ENCODE results near the gene GATA1.

The GATA1 gene

GRCh38 chrX:48745222-48745621, 41.2 kb upstream of the GATA1 start:
- no peaks in the 10 kb centered on the region for H3K36me3 ChIP-seq (ENCODE audit: control insufficient read depth, insufficient read depth, low read length)
- H3K4me3 ChIP-seq (ENCODE audit: low read depth, low read length) = no peak overlapping the region
- no peaks in the 10 kb centered on the region for H3K9me3 ChIP-seq (ENCODE audit: control insufficient read depth, low read length)
- H3K9ac ChIP-seq = no peak overlapping the region
- no peak overlapping the region for H3K4me2 ChIP-seq (ENCODE audit: low read length)
- TF ChIP-seq, protein P1, sequence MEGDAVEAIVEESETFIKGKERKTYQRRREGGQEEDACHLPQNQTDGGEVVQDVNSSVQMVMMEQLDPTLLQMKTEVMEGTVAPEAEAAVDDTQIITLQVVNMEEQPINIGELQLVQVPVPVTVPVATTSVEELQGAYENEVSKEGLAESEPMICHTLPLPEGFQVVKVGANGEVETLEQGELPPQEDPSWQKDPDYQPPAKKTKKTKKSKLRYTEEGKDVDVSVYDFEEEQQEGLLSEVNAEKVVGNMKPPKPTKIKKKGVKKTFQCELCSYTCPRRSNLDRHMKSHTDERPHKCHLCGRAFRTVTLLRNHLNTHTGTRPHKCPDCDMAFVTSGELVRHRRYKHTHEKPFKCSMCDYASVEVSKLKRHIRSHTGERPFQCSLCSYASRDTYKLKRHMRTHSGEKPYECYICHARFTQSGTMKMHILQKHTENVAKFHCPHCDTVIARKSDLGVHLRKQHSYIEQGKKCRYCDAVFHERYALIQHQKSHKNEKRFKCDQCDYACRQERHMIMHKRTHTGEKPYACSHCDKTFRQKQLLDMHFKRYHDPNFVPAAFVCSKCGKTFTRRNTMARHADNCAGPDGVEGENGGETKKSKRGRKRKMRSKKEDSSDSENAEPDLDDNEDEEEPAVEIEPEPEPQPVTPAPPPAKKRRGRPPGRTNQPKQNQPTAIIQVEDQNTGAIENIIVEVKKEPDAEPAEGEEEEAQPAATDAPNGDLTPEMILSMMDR (IDR thresholded peaks at IDR 0.05) = no peak
- H3K27ac ChIP-seq = no peak overlapping the region
- no peaks in the 10 kb centered on the region for H3K79me2 ChIP-seq
- no peak overlapping the region for H2AFZ ChIP-seq
- no peaks in the 10 kb centered on the region for H3K27me3 ChIP-seq (ENCODE audit: control insufficient read depth, insufficient read depth, low read length)
- no peaks in the 10 kb centered on the region for H3K4me1 ChIP-seq

DNA sequence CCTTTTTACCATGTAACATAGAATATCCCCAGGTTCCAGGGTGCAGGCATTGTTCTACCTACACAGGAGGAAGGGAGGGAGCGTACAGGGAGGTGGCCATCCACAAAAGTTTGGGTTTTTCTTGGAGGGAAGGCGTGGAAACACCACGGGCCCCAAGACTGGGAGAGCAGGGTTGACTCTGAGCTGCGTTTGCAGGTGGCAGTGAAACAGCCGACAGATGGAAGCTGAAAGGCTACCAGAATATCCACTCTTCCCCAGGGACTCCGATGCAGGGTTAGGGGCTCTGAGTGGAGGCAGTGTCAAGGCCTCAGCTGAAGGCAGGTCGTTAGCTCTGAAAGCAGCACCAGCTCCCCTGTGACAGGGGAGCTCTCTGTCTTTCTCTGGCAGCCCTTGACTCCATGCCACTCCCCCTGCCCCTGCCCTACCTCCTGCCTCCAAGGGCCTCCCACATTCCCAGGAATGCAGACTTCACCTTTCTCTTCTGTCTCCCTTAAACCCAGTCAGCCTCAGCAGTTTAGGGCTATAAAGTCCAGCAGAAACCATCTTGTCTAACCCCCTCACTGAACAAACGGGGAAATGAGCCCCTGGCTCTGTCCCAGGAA, 38.9 kb upstream of the GATA1 start:
- H3K9me3 ChIP-seq (ENCODE audit: control insufficient read depth, low read length) = no peaks in the 10 kb centered on the region
- H3K4me2 ChIP-seq (ENCODE audit: low read length) = no peak overlapping the region
- no peak overlapping the region for H3K4me3 ChIP-seq (ENCODE audit: low read depth, low read length)
- no peaks in the 10 kb centered on the region for H3K27me3 ChIP-seq (ENCODE audit: control insufficient read depth, insufficient read depth, low read length)
- no peaks in the 10 kb centered on the region for H3K79me2 ChIP-seq
- no peaks in the 10 kb centered on the region for H3K4me1 ChIP-seq
- H3K27ac ChIP-seq = no peak overlapping the region
- H3K36me3 ChIP-seq (ENCODE audit: control insufficient read depth, insufficient read depth, low read length) = no peaks in the 10 kb centered on the region
- TF ChIP-seq, protein P1 (IDR thresholded peaks at IDR 0.05) = no peak
- H3K9ac ChIP-seq = no peak overlapping the region
- H2AFZ ChIP-seq = no peak overlapping the region

DNA sequence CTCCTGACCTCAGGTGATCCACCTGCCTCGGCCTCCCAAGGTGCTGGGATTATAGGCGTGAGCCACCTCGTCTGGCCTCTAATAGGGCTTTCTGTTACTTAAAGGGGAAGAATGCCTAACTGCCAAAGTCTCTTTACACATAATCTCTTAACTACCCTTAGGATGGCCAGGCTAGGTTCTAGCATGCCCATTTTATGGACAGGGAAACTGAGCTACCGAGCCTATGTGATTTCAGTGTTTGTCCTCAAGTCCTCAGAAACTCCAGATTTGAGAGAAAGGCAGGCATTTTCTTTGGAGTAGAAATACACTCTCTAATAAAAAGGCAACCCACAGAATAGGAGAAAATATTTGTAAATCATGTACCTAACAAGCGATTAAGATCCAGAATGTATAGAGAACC, 37.2 kb upstream of the GATA1 start:
- no peaks in the 10 kb centered on the region for H3K79me2 ChIP-seq
- H3K36me3 ChIP-seq (ENCODE audit: control insufficient read depth, insufficient read depth, low read length) = no peaks in the 10 kb centered on the region
- TF ChIP-seq, protein P1 (IDR thresholded peaks at IDR 0.05) = no peak
- no peak overlapping the region for H3K4me2 ChIP-seq (ENCODE audit: low read length)
- no peak overlapping the region for H3K9ac ChIP-seq
- no peak overlapping the region for H3K27ac ChIP-seq
- H2AFZ ChIP-seq = no peak overlapping the region
- no peaks in the 10 kb centered on the region for H3K27me3 ChIP-seq (ENCODE audit: control insufficient read depth, insufficient read depth, low read length)
- peaks cover 3% of the 10 kb centered on the region for H3K4me1 ChIP-seq
- no peaks in the 10 kb centered on the region for H3K9me3 ChIP-seq (ENCODE audit: control insufficient read depth, low read length)
- H3K4me3 ChIP-seq (ENCODE audit: low read depth, low read length) = no peak overlapping the region

DNA sequence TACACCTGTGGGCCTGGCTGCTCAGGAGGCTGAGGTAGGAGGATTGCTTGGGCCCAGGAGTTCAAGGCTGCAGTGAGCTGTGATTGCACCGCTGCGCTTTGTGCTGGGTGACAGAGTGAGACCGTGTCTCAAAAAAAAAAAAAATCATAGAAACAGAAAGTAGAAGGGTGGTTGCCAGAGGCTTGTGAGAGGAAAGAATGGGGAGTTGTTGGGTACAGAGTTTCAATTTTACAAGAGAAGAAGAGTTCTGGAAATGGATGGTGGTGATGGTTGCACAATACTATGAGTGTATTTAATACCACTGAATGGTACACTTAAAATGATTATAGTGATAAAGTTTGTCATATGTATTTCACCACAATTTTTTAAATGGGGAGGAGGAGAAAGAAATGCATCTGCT, 35.0 kb upstream of the GATA1 start:
- Histone ChIP-seq H3K27me3 (ENCODE audit: control insufficient read depth, insufficient read depth, low read length) (no peaks in the 10 kb centered on the region), H3K9ac (no peak overlapping the region), H3K9me3 (ENCODE audit: control insufficient read depth, low read length) (no peaks in the 10 kb centered on the region), H3K4me2 (ENCODE audit: low read length) (no peak overlapping the region), H2AFZ (no peak overlapping the region), H3K79me2 (no peaks in the 10 kb centered on the region), H3K4me1 (peaks cover 3% of the 10 kb centered on the region), H3K4me3 (ENCODE audit: low read depth, low read length) (no peak overlapping the region), H3K27ac (no peak overlapping the region), H3K36me3 (ENCODE audit: control insufficient read depth, insufficient read depth, low read length) (no peaks in the 10 kb centered on the region)
- TF ChIP-seq, protein P1 (IDR thresholded peaks at IDR 0.05) = no peak

- Histone ChIP-seq H3K9me3 (ENCODE audit: control insufficient read depth, low read length) (no peaks in the 10 kb centered on the region), H3K36me3 (ENCODE audit: control insufficient read depth, insufficient read depth, low read length) (no peaks in the 10 kb centered on the region), H3K9ac (no peak overlapping the region), H3K4me2 (ENCODE audit: low read length) (no peak overlapping the region), H3K4me3 (ENCODE audit: low read depth, low read length) (no peak overlapping the region), H2AFZ (peak overlapping the region; percentile 33), H3K27ac (no peak overlapping the region), H3K79me2 (no peaks in the 10 kb centered on the region), H3K27me3 (ENCODE audit: control insufficient read depth, insufficient read depth, low read length) (no peaks in the 10 kb centered on the region), H3K4me1 (peaks cover 3% of the 10 kb centered on the region)
- TF ChIP-seq, protein P1 (IDR thresholded peaks at IDR 0.05) = no peak
Observed at GRCh38 chrX:48752498-48752897, 33.9 kb upstream of the GATA1 start.
